ENCODE results near the gene KISS1R.

KISS1R gene

GRCh38 chr19:953445-954271, 36.5 kb downstream of the KISS1R start:
- Histone ChIP-seq H3K4me3 (ENCODE audit: low read depth, low read length) (no peak overlapping the region), H3K79me2 (peaks cover 54% of the 10 kb centered on the region), H3K9ac (no peak overlapping the region), H3K4me1 (peaks cover 10% of the 10 kb centered on the region), H3K9me3 (ENCODE audit: control insufficient read depth, low read length) (no peaks in the 10 kb centered on the region), H3K36me3 (ENCODE audit: control insufficient read depth, insufficient read depth, low read length) (no peaks in the 10 kb centered on the region), H3K27ac (no peak overlapping the region), H2AFZ (no peak overlapping the region), H3K27me3 (ENCODE audit: control insufficient read depth, insufficient read depth, low read length) (no peaks in the 10 kb centered on the region), H3K4me2 (ENCODE audit: low read length) (peak overlapping the region; percentile 87)
- no peak for TF ChIP-seq CTCF (IDR thresholded peaks at IDR 0.05)

- no peaks in the 10 kb centered on the region for H3K27me3 ChIP-seq (ENCODE audit: control insufficient read depth, insufficient read depth, low read length)
- no peak overlapping the region for H3K27ac ChIP-seq
- H3K9ac ChIP-seq: no peak overlapping the region
- no peaks in the 10 kb centered on the region for H3K36me3 ChIP-seq (ENCODE audit: control insufficient read depth, insufficient read depth, low read length)
- peaks cover 10% of the 10 kb centered on the region for H3K4me1 ChIP-seq
- H3K4me2 ChIP-seq (ENCODE audit: low read length): no peak overlapping the region
- no peak overlapping the region for H3K4me3 ChIP-seq (ENCODE audit: low read depth, low read length)
- H3K9me3 ChIP-seq (ENCODE audit: control insufficient read depth, low read length): no peaks in the 10 kb centered on the region
- H3K79me2 ChIP-seq: peaks cover 49% of the 10 kb centered on the region
- TF ChIP-seq CTCF (IDR thresholded peaks at IDR 0.05): no peak
- H2AFZ ChIP-seq: no peak overlapping the region
Measured at GRCh38 chr19:954272-954671, 37.1 kb downstream of the KISS1R start.

- Histone ChIP-seq H3K9ac (no peak overlapping the region), H3K27ac (no peak overlapping the region), H3K36me3 (ENCODE audit: control insufficient read depth, insufficient read depth, low read length) (no peaks in the 10 kb centered on the region), H3K9me3 (ENCODE audit: control insufficient read depth, low read length) (no peaks in the 10 kb centered on the region), H3K4me1 (peaks cover 10% of the 10 kb centered on the region), H3K4me3 (ENCODE audit: low read depth, low read length) (no peak overlapping the region), H3K27me3 (ENCODE audit: control insufficient read depth, insufficient read depth, low read length) (no peaks in the 10 kb centered on the region), H3K4me2 (ENCODE audit: low read length) (no peak overlapping the region), H2AFZ (no peak overlapping the region), H3K79me2 (peaks cover 45% of the 10 kb centered on the region)
- TF ChIP-seq CTCF (IDR thresholded peaks at IDR 0.05): no peak
Measured at GRCh38 chr19:954672-955494, 37.8 kb downstream of the KISS1R start.

GRCh38 chr19:955803-956765, 39.0 kb downstream of the KISS1R start:
- Histone ChIP-seq H3K4me3 (ENCODE audit: low read depth, low read length) (no peak overlapping the region), H3K9ac (no peak overlapping the region), H3K4me1 (peaks cover 10% of the 10 kb centered on the region), H3K4me2 (ENCODE audit: low read length) (no peak overlapping the region), H3K36me3 (ENCODE audit: control insufficient read depth, insufficient read depth, low read length) (no peaks in the 10 kb centered on the region), H3K9me3 (ENCODE audit: control insufficient read depth, low read length) (no peaks in the 10 kb centered on the region), H3K27me3 (ENCODE audit: control insufficient read depth, insufficient read depth, low read length) (no peaks in the 10 kb centered on the region), H3K79me2 (peaks cover 41% of the 10 kb centered on the region), H2AFZ (no peak overlapping the region), H3K27ac (no peak overlapping the region)
- no peak for TF ChIP-seq CTCF (IDR thresholded peaks at IDR 0.05)

Data from parathyroid adenoma (tissue), 2 donors.